WTC11 (cell line): ENCODE results near the gene PITX1. TPM values are rescaled to one million over a fixed set of nuclear protein-coding genes. Genes with fewer than 3 reads are reported as not detected.

Experiments
- ATAC-seq: fragments of 200-7000 bp; cut with Tn5 transposase; 2 replicates; pipeline ENCODE4 v1.10.0; 2021; ENCODE audit warnings: mild to moderate bottlenecking, moderate library complexity
- CTCF ChIA-PET: fragments of 300-600 bp; sonication (Branson Sonifier 250); formaldehyde crosslinking; loops from one replicate; lab custom pipeline; 2021; ENCODE audit warnings: antibody characterized with exemption; lab: Charles Lee
- POLR2A ChIA-PET: fragments of 350-600 bp; sonication (Branson Sonifier 250); formaldehyde crosslinking; loops from one replicate; lab custom pipeline; 2021; ENCODE audit warnings: antibody characterized with exemption; lab: Charles Lee
- DNase-seq: peaks from one replicate; pipeline ENCODE4 v3.0.0; 2021; ENCODE audit warnings: low spot score
- H3K27ac Mint-ChIP-seq: 2 replicates; pipeline ENCODE4 v1.8.0; 2021; ENCODE audit warnings: mixed read lengths
- H3K27me3 Mint-ChIP-seq: 2 replicates; pipeline ENCODE4 v1.8.0; 2021; ENCODE audit warnings: low read depth, mild to moderate bottlenecking, moderate library complexity, mixed read lengths
- H3K36me3 Mint-ChIP-seq: 2 replicates; pipeline ENCODE4 v1.8.0; 2021; ENCODE audit warnings: mixed read lengths
- H3K4me1 Mint-ChIP-seq: 2 replicates; pipeline ENCODE4 v1.8.0; 2022; ENCODE audit warnings: mixed read lengths
- H3K4me3 Mint-ChIP-seq: 2 replicates; pipeline ENCODE4 v1.8.0; 2021; ENCODE audit warnings: mild to moderate bottlenecking, moderate library complexity, mixed read lengths
- H3K9me3 Mint-ChIP-seq: 2 replicates; pipeline ENCODE4 v1.8.0; 2021; ENCODE audit warnings: mixed read lengths
- AR ChIP-seq: fragments of 250-450 bp; sonication (Bioruptor Pico); IDR thresholded peaks from 2 replicates; pipeline ENCODE4 v1.9.0; 2021; ENCODE audit warnings: mild to moderate bottlenecking
- ATF1 ChIP-seq: sonication (generic); formaldehyde crosslinking; IDR thresholded peaks from 2 replicates; pipeline ENCODE4 v1.8.1; 2023; ENCODE audit warnings: mild to moderate bottlenecking, moderate library complexity, missing genetic modification reagents
- ETV6 ChIP-seq: sonication (generic); formaldehyde crosslinking; IDR thresholded peaks from 2 replicates; pipeline ENCODE4 v1.8.1; 2022; ENCODE audit warnings: mild to moderate bottlenecking, missing genetic modification reagents
- FOXK1 ChIP-seq: sonication (generic); formaldehyde crosslinking; IDR thresholded peaks from 2 replicates; pipeline ENCODE4 v1.8.0; 2022; ENCODE audit warnings: mild to moderate bottlenecking, moderate library complexity, missing genetic modification reagents
- GRHL2 ChIP-seq: fragments of 250-450 bp; sonication (Bioruptor Pico); IDR thresholded peaks from 2 replicates; pipeline ENCODE4 v1.8.0; 2022; ENCODE audit warnings: mild to moderate bottlenecking, moderate library complexity; ENCODE audit not compliant: insufficient replicate concordance, severe bottlenecking
- HMGA2 ChIP-seq: fragments of 250-450 bp; sonication (Bioruptor Pico); IDR thresholded peaks from 2 replicates; pipeline ENCODE4 v1.4.0; 2021; ENCODE audit warnings: mild to moderate bottlenecking, moderate library complexity
- IRF1 ChIP-seq: sonication (generic); formaldehyde crosslinking; IDR thresholded peaks from 2 replicates; pipeline ENCODE4 v1.8.0; 2023; ENCODE audit warnings: missing genetic modification reagents
- JAZF1 ChIP-seq: fragments of 250-450 bp; sonication (Bioruptor Pico); IDR thresholded peaks from 2 replicates; pipeline ENCODE4 v1.9.0; 2021; ENCODE audit warnings: moderate library complexity, mild to moderate bottlenecking, inconsistent platforms
- KAT7 ChIP-seq: sonication (generic); formaldehyde crosslinking; IDR thresholded peaks from 2 replicates; pipeline ENCODE4 v1.8.1; 2023; ENCODE audit warnings: missing genetic modification reagents, mild to moderate bottlenecking, borderline replicate concordance
- PRDM15 ChIP-seq: sonication (generic); formaldehyde crosslinking; IDR thresholded peaks from 2 replicates; pipeline ENCODE4 v1.8.0; 2022; ENCODE audit warnings: missing genetic modification reagents
- SOX15 ChIP-seq: fragments of 250-450 bp; sonication (Bioruptor Pico); IDR thresholded peaks from 2 replicates; pipeline ENCODE4 v1.9.0; 2021; ENCODE audit warnings: mild to moderate bottlenecking
- TCF7 ChIP-seq: sonication (generic); formaldehyde crosslinking; IDR thresholded peaks from 2 replicates; pipeline ENCODE4 v1.8.0; 2022; ENCODE audit warnings: mild to moderate bottlenecking, low read depth, missing genetic modification reagents, moderate library complexity
- TEAD1 ChIP-seq: sonication (generic); formaldehyde crosslinking; IDR thresholded peaks from 2 replicates; pipeline ENCODE4 v1.8.0; 2022; ENCODE audit warnings: mild to moderate bottlenecking, missing genetic modification reagents
- USF2 ChIP-seq: sonication (generic); formaldehyde crosslinking; IDR thresholded peaks from 2 replicates; pipeline ENCODE4 v1.8.1; 2023; ENCODE audit warnings: mild to moderate bottlenecking, missing genetic modification reagents, moderate library complexity
- ZNF263 ChIP-seq: sonication (generic); formaldehyde crosslinking; IDR thresholded peaks from 2 replicates; pipeline ENCODE4 v1.8.1; 2022; ENCODE audit warnings: low read depth, mild to moderate bottlenecking, moderate library complexity, missing genetic modification reagents
- ZNF671 ChIP-seq: fragments of 250-450 bp; sonication (Bioruptor Pico); IDR thresholded peaks from 2 replicates; pipeline ENCODE4 v1.8.0; 2021; ENCODE audit warnings: mild to moderate bottlenecking
- ZSCAN18 ChIP-seq: fragments of 250-450 bp; sonication (Bioruptor Pico); IDR thresholded peaks from 2 replicates; pipeline ENCODE4 v2.1.2; 2022; ENCODE audit warnings: mild to moderate bottlenecking, moderate library complexity
- total RNA-seq: library from RNA; stranded (reverse); gene quantifications from 3 replicates; pipeline ENCODE4 v1.2.3, GENCODE V29; 2021
- TF ChIP-seq, protein P1 (sequence below): sonication (generic); formaldehyde crosslinking; IDR thresholded peaks from 2 replicates; pipeline ENCODE4 v1.8.1; 2022; ENCODE audit warnings: low read depth, mild to moderate bottlenecking, moderate library complexity, missing genetic modification reagents, borderline replicate concordance
- TF ChIP-seq, protein P2 (sequence below): fragments of 250-450 bp; sonication (Bioruptor Pico); IDR thresholded peaks from 2 replicates; pipeline ENCODE4 v1.8.0; 2021; ENCODE audit warnings: mild to moderate bottlenecking
- TF ChIP-seq, protein P3 (sequence below): sonication (generic); formaldehyde crosslinking; IDR thresholded peaks from 2 replicates; pipeline ENCODE4 v1.8.1; 2022; ENCODE audit warnings: missing genetic modification reagents, borderline replicate concordance

PITX1 gene
- total RNA-seq, 1 experiment from 2014 or later: 0.13 TPM

- Mint-ChIP-seq H3K27me3 (no peaks in the 10 kb centered on the region; the same call in 1 of the 2 replicates), H3K9me3 (peaks cover 3% of the 10 kb centered on the region; the same call in 1 of the 2 replicates), H3K4me1 (peaks cover 5% of the 10 kb centered on the region), H3K27ac (no peak overlapping the region), H3K4me3 (no peak overlapping the region), H3K36me3 (no peaks in the 10 kb centered on the region)
- no peak for TF ChIP-seq TEAD1 (CRISPR knock-in tag)
- no peak for TF ChIP-seq ZNF263 (CRISPR knock-in tag)
- no peak for TF ChIP-seq GRHL2 (CRISPR knock-in tag)
- no peak for TF ChIP-seq KAT7 (CRISPR knock-in tag)
- TF ChIP-seq USF2 (CRISPR knock-in tag): no peak
- TF ChIP-seq ATF1: no peak
- TF ChIP-seq, protein P1, sequence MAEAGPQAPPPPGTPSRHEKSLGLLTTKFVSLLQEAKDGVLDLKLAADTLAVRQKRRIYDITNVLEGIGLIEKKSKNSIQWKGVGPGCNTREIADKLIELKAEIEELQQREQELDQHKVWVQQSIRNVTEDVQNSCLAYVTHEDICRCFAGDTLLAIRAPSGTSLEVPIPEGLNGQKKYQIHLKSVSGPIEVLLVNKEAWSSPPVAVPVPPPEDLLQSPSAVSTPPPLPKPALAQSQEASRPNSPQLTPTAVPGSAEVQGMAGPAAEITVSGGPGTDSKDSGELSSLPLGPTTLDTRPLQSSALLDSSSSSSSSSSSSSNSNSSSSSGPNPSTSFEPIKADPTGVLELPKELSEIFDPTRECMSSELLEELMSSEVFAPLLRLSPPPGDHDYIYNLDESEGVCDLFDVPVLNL (CRISPR knock-in tag): no peak
- TF ChIP-seq, protein P2, sequence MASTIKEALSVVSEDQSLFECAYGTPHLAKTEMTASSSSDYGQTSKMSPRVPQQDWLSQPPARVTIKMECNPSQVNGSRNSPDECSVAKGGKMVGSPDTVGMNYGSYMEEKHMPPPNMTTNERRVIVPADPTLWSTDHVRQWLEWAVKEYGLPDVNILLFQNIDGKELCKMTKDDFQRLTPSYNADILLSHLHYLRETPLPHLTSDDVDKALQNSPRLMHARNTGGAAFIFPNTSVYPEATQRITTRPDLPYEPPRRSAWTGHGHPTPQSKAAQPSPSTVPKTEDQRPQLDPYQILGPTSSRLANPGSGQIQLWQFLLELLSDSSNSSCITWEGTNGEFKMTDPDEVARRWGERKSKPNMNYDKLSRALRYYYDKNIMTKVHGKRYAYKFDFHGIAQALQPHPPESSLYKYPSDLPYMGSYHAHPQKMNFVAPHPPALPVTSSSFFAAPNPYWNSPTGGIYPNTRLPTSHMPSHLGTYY (CRISPR knock-in tag): no peak
- no peak for ATAC-seq
- ChIA-PET POLR2A (no interaction called here), CTCF (interaction anchor here (1.5 kb wide), 1 partner anchor 110 kb away, joined by 4 read pairs; the partner anchor contains the start of gene PCBD2)
- no peak for DNase-seq
These were observed 20.0 kb downstream of the PITX1 start for GRCh38 chr5:135013947-135014570.

GRCh38 chr5:135013445-135013844 is 20.6 kb downstream of the PITX1 start:
- CTCF ChIA-PET: interaction anchor here (0.5 to 1.5 kb wide), 3 partner anchors 72 to 207 kb away, joined by 3 to 4 read pairs (median 4); partner anchors contain the start of gene PCBD2
- Mint-ChIP-seq H3K9me3 (peaks cover 3% of the 10 kb centered on the region; the same call in 1 of the 2 replicates), H3K36me3 (no peaks in the 10 kb centered on the region), H3K4me3 (no peak overlapping the region), H3K27me3 (no peaks in the 10 kb centered on the region; the same call in 1 of the 2 replicates), H3K4me1 (peaks cover 5% of the 10 kb centered on the region), H3K27ac (peak overlapping the region; percentile 16; the same call in 1 of the 2 replicates)
- POLR2A ChIA-PET: no interaction called here
- no peak for DNase-seq
- TF ChIP-seq ZNF671 (CRISPR knock-in tag) (no peak), PRDM15 (no peak), ETV6 (CRISPR knock-in tag) (no peak), TCF7 (CRISPR knock-in tag) (no peak), SOX15 (CRISPR knock-in tag) (no peak), JAZF1 (CRISPR knock-in tag) (no peak), AR (CRISPR knock-in tag) (no peak), FOXK1 (CRISPR knock-in tag) (no peak), IRF1 (CRISPR knock-in tag) (no peak), ZSCAN18 (CRISPR knock-in tag) (no peak), HMGA2 (CRISPR knock-in tag) (no peak)
- TF ChIP-seq, protein P3, sequence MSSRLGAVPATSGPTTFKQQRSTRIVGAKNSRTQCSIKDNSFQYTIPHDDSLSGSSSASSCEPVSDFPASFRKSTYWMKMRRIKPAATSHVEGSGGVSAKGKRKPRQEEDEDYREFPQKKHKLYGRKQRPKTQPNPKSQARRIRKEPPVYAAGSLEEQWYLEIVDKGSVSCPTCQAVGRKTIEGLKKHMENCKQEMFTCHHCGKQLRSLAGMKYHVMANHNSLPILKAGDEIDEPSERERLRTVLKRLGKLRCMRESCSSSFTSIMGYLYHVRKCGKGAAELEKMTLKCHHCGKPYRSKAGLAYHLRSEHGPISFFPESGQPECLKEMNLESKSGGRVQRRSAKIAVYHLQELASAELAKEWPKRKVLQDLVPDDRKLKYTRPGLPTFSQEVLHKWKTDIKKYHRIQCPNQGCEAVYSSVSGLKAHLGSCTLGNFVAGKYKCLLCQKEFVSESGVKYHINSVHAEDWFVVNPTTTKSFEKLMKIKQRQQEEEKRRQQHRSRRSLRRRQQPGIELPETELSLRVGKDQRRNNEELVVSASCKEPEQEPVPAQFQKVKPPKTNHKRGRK: no peak
- TF ChIP-seq, all 79 proteins: peak for 0
- no peak for ATAC-seq
